Measurements from ENCODE around the gene QPCTL.
"Not testable (repeated sequence)": the region's sequence is repeated elsewhere in the genome, so short reads cannot be mapped to it uniquely, and the experiment has no call there.

QPCTL gene

GRCh38 chr19:45717983-45718650 is 25.7 kb downstream of the QPCTL start:
- no peak for DNase-seq

DNA sequence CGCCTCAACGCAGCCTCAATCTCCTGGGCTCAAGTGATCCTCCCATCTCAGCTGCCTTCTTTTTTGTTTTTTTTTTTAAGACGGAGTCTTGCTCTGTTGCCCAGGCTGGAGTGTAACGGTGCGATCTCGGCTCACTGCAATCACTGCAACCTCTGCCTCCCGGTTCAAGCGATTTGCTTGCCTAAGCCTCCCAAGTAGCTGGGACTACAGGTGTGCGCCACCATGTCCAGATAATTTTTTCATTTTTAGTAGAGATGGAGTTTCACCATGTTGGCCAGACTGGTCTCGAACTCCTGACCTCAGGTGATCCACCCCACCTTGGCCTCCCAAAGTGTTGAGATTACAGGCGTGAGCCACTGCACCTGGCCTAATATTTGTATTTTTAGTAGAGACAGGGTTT is 27.6 kb downstream of the QPCTL start:
- DNase-seq, result not testable (repeated sequence)

DNA sequence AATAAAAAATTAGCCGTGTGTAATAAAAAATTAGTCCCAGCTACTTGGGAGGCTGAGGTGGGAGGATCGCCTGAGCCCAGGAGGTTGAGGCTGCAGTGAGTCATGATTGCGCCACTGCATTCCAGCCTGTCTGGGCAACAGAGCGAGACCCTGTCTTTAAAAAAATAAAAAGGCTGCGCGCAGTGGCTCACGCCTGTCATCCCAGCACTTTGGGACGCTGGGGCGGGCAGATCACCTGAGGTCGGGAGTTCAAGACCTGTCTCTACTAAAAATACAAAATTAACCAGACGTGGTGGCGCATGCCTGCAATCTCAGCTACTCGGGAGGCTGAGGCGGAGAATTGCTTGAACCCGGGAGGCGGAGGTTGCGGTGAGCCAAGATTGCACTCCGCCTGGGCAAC is 36.2 kb downstream of the QPCTL start:
- not testable (repeated sequence) for DNase-seq

- no peak for DNase-seq
Measured at GRCh38 chr19:45729800-45730290, 37.4 kb downstream of the QPCTL start.

DNA sequence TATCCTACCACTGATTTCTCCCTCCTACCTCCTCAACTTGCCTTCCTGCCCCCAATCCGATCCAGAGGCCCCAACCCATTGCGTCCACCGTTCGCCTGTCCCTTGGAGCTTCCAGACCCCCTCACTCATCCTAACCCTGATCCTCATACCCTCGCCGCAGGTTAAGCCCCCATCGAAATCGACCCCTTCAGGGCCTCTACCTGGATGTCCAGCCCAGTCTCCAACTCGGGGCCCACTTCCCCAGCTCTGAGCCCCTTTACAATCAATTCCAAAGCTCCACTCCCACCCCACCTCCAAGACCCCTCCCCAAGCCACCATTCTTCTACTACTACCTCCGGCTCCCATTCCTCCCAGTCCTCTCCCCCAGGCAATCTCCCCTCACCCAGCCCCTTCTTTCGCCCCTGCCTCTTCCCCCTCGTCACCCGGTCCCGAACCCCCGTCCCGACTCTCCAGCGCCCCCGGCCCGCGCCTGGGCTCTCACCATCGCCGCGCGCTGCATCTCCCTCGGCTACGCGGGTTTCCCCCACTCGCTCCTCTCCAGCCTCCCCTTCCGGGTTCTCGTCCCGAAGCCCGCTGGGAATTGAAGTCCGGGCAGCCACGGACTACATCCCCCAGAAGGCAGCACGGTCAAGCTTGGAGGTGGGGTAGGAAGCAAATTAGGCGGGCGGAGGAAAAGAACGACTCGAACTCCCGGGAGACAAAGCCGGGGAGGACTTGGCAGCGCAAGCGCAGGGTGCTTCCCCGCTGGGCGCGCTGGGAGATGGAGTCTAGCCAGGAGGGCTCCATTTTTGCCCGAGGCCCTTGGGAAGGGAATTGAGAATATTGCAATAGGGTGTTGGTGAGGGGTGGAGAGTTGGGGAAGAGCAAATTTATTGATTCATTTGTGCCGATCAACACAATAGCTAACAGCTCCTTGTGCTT is 38.2 kb downstream of the QPCTL start, which contains the start of gene FBXO46:
TSS of gene FBXO46 (minus strand) at position 529 of the 921 bp plus-strand sequence. CDS start 17,401 bp downstream, outside the sequence.
- DNase-seq, result peak; percentile 95

DNA sequence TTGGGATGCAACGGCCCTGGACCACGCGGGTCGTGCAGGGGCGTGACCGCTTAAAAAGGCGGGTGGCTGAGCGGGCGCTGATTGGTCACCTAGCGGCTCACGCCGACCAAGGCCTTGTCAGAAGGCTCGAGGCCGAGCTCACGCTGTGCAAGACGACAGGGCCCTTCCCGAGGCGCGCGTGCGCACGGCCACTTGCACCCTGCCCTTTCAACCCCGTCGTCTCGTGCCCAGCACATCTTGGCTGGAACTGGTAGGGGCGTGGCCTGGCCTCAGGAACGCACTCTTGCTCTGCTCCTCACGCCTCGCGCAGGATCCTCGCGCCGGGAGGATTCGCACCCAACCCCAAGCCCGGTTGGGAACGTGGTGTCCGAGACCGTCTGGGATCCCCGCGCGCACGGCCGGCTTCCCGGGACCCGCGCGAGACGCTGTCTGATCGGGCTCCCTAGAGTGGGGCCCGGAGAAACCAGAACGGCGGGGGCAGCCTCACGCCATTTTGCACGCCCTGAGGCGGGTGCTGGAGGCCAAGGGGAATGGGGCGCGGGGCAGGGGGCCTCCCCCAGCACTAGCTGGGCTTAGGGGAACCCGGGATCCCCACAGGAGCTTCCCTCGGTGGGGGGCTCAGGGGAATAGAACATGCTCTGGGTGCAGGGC is 40.8 kb downstream of the QPCTL start, which contains the start of gene MEIOSIN:
TSS of gene MEIOSIN (plus strand) at position 280 of the 651 bp plus-strand sequence. CDS start 1,938 bp downstream, outside the sequence.
- DNase-seq, result no peak

DNA sequence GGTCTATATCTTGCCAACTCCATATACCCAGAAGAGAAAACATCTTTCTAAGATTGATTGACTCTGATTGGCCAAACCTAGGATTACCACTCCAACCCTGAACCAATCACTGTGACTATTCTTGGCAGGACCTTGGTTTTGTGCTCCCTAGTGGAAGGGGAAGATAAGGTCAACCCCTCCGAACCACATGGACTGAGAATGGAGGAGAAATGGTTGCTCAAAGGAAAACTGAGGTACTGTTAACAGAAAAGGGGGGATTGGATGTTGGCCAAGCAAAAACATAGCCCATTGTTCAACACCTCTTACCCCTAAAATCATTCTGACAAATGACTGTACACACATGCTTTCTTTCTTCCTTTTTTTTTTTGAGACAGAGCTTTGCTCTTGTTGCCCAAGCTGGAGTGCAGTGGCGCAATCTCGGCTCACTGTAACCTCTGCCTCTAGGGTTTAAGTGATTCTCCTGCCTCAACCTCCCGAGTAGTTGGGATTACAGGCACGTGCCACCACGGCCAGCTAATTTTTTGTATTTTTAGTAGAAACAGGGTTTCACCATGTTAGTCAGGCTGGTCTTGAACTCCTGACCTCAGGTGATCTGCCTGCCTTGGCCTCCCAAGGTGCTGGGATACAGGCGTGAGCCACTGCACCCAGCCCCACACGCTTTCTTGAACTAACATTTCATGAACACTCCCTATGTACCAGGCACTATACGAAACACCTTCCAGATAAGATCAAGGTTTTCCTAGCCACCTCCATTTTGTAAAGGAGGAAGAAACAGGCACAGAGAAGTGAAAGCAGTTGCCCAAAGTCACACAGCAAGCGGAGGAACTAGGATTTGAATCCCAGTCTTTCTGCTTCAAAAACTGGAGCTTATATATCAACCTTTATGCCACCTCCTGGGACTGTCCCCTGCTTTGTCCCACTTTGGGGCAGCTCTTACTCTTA is 47.3 kb downstream of the QPCTL start:
- DNase-seq, result no peak

- DNase-seq, result no peak
Measured at GRCh38 chr19:45742969-45743368, 50.5 kb downstream of the QPCTL start.

GRCh38 chr19:45745606-45746005 is 53.1 kb downstream of the QPCTL start:
- DNase-seq, result no peak

DNA sequence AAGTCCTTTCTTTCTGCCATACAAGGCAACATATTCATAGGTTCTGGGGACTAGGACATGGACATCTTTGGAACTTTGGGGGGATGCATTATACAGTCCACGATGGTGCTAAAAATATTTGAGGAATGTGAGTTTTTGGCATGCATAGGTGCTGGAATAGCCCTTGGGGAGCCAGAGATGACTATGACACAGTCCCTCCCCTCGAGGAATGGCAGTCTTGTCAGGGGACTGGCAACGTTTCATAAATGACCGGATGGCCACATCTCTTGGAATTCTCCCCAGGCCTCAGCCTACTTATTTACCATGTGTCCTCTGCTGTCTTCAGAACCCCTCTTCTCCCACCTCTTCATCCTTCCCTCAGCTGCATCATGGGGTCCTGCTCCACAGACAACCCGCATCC is 54.4 kb downstream of the QPCTL start:
- DNase-seq, result no peak

GRCh38 chr19:45747513-45747912 is 55.0 kb downstream of the QPCTL start:
- DNase-seq, result no peak

DNA sequence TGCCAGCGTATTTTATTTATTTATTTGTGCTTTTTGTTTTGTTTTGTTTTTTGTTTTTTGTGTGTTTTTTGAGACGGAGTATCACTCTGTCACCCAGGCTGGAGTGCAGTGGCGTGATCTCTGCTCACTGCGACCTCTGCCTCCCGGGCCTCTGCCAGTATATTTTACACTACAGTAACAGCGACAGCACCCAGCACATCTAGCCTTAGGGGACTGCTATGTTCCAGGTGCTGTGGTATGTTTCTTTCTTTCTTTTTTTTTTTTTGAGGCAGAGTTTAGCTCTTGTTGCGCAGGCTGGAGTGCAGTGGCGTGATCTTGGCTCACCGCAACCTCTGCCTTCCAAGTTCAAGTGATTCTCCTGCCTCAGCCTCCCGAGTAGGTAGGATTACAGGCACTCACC is 59.0 kb downstream of the QPCTL start:
- DNase-seq, result not testable (repeated sequence)

DNA sequence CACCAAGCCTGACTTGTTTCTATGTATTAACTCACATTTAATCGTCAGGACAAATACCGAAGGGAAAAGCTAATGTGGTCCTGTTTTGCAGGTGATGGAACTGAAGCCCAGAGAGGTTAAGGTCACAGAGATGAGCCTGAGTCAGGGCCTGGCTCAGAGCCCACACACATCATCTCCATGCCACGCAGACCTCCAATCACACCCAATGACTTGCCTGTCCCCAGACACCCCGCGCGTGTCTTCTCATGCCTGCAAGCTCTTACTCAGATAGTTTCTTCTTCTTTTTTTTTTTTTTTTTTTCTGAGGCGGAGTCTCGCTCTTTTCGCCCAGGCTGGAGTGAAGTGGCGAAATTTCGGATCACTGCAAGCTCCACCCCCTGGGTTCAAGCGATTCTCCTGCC is 60.2 kb downstream of the QPCTL start:
- no peak for DNase-seq

DNA sequence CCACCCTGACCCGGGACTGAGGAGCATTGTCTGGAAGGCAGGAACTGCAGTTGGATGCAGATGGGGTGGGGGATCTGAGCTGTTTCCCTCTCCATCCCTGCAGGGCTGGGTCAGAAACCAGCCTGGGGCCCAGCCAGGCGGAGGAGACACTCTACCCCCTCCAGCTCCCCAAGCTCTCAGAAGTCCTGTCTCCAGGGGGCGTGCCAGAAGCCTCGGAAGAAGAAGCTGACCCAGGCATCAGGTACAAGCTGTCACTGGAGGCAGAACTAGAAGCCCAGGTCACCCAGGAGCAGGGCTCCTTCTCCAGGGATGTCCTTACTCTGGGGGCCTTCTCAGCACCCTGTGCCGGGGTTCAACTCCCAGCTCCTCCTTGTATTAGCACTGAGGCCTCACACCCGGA is 61.1 kb downstream of the QPCTL start:
- no peak for DNase-seq
